Heart left ventricle (tissue), 13 donors: ENCODE measurements around the gene CBFA2T3.

ENCODE experiments used
- POLR2A ChIP-seq, 2 donors: fragments of 450-650 bp; IDR thresholded peaks; one replicate each; pipeline ENCODE4 v1.6.1; 2017; ENCODE audit warnings: antibody characterized with exemption in 2 of 2, mild to moderate bottlenecking in 2 of 2, moderate library complexity in 2 of 2
- TF ChIP-seq, protein P1 (sequence below), 12 donors: fragments of 200-600 bp; sonication (generic) in 4 of 12; IDR thresholded peaks; one replicate each; pipeline versions ENCODE4 v1.5.0 to v1.8.0; 2018 to 2022; ENCODE audit warnings: antibody characterized with exemption in 12 of 12, mild to moderate bottlenecking in 5 of 12
- donor health status: ischemic (EF 13 %, LVEDD 7.1; RV severe dilation, severe dysfunction).
- donor health status: DM: no; HTN: yes; CAD: no.
- donor health status: DM: no; HTN: no; CAD: no.
- donor health status: ischemic (EF 25% LVEDD 6.9; RV normal size, moderate dysfunction).
- donor health status: ischemic (EF 25% LVEDD 5.7; RV mildly dilated, moderate dysfunction).
- donor health status: ischemic (EF 35%, LVEDD 5.7; RV mildly dilated, moderate dysfunction).
- donor health status: nonischemic (EF 11% LVEDD 7.7; RV severe dilation, severe dysfunction).
- donor health status: DM: yes; HTN: yes; CAD: no.
- donor health status: PGD.
- donor health status: ischemic (EF 29% LVEDD 5.4; RV normal size, mild dysfunction).
- donor health status: nonischemic (EF 23%, LVEDD 6.1; RV moderate dilation, normal function).

DNA sequence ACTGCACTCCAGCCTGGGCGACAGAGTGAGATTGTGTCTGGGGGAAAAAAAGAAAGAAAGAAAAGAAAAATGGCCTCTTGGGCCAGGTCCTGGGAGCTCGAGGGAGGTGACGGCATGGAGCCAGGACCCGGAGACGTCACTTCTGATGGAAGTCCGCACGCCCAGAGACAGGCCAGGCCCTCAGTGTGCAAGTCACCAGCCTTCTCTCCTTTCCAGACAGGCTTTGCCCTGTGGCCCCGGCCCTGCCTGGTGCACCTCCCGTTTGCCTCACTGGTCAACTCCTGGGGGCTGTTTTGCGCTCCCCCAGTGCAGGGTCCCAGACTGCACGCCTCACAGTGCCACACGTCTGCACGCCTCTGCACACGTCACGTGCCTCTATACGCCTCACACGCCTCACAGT, 44.1 kb downstream of the CBFA2T3 start:
- TF ChIP-seq, protein P1, sequence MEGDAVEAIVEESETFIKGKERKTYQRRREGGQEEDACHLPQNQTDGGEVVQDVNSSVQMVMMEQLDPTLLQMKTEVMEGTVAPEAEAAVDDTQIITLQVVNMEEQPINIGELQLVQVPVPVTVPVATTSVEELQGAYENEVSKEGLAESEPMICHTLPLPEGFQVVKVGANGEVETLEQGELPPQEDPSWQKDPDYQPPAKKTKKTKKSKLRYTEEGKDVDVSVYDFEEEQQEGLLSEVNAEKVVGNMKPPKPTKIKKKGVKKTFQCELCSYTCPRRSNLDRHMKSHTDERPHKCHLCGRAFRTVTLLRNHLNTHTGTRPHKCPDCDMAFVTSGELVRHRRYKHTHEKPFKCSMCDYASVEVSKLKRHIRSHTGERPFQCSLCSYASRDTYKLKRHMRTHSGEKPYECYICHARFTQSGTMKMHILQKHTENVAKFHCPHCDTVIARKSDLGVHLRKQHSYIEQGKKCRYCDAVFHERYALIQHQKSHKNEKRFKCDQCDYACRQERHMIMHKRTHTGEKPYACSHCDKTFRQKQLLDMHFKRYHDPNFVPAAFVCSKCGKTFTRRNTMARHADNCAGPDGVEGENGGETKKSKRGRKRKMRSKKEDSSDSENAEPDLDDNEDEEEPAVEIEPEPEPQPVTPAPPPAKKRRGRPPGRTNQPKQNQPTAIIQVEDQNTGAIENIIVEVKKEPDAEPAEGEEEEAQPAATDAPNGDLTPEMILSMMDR (IDR thresholded peaks at IDR 0.05): no peak
- TF ChIP-seq POLR2A (IDR thresholded peaks at IDR 0.05): no peak
